Fibroblast of skin of scalp (primary cell): ENCODE results near the gene MAST4.
"Not testable (repeated sequence)": the region's sequence is repeated elsewhere in the genome, so short reads cannot be mapped to it uniquely, and the experiment has no call there.

Experiments used
- DNase-seq: peaks from one replicate; pipeline ENCODE4 v3.0.0-alpha.2; 2013

The MAST4 gene

GRCh38 chr5:66747607-66748006 lies 151.4 kb downstream of the MAST4 start:
- DNase-seq, result no peak

- DNase-seq, result not testable (repeated sequence)
Observed at GRCh38 chr5:66752668-66753067, 156.5 kb downstream of the MAST4 start.

GRCh38 chr5:66757219-66757833 lies 161.1 kb downstream of the MAST4 start:
- DNase-seq, result peak; percentile 66

- no peak for DNase-seq
Observed at GRCh38 chr5:66757834-66758371, 161.7 kb downstream of the MAST4 start.

- DNase-seq, result no peak
Observed at GRCh38 chr5:66769030-66769733, 173.0 kb downstream of the MAST4 start.

- DNase-seq, result peak; percentile 21
Observed at GRCh38 chr5:66769839-66770617, 173.8 kb downstream of the MAST4 start.

- no peak for DNase-seq
Observed at GRCh38 chr5:66777868-66778267, 181.7 kb downstream of the MAST4 start.

- no peak for DNase-seq
Observed at GRCh38 chr5:66779528-66779927, 183.3 kb downstream of the MAST4 start.

GRCh38 chr5:66788556-66788955 lies 192.4 kb downstream of the MAST4 start:
- no peak for DNase-seq

GRCh38 chr5:66789434-66789833 lies 193.2 kb downstream of the MAST4 start:
- DNase-seq, result no peak

- no peak for DNase-seq
Observed at GRCh38 chr5:66793049-66793448, 196.9 kb downstream of the MAST4 start.

GRCh38 chr5:66795682-66796081 lies 199.5 kb downstream of the MAST4 start:
- DNase-seq, result no peak

- DNase-seq, result no peak
Observed at GRCh38 chr5:66796305-66797292, 200.4 kb downstream of the MAST4 start.

- no peak for DNase-seq
Observed at GRCh38 chr5:66802941-66803340, 206.7 kb downstream of the MAST4 start.

- no peak for DNase-seq
Observed at GRCh38 chr5:66805514-66806430, 209.6 kb downstream of the MAST4 start.

- peak; percentile 63 for DNase-seq
Observed at GRCh38 chr5:66807743-66808142, 211.6 kb downstream of the MAST4 start.

- DNase-seq, result no peak
Observed at GRCh38 chr5:66808663-66809062, 212.5 kb downstream of the MAST4 start.

- no peak for DNase-seq
Observed at GRCh38 chr5:66810151-66810550, 214.0 kb downstream of the MAST4 start.

GRCh38 chr5:66810848-66811261 lies 214.7 kb downstream of the MAST4 start:
- DNase-seq, result no peak

GRCh38 chr5:66812291-66812690 lies 216.1 kb downstream of the MAST4 start:
- no peak for DNase-seq

GRCh38 chr5:66813306-66813705 lies 217.1 kb downstream of the MAST4 start:
- DNase-seq, result no peak
